H9 (cell line): ENCODE results near the gene KLHL5. TPM values are rescaled to one million over a fixed set of nuclear protein-coding genes. Genes with fewer than 3 reads are reported as not detected.

Source experiments
- DNase-seq: peaks from one replicate; pipeline ENCODE4 v3.0.0-alpha.2; 2017
- H2AFZ ChIP-seq: one replicate; pipeline ENCODE4 v1.6.1; 2013; ENCODE audit warnings: mild to moderate bottlenecking, low read length, control low read depth, moderate library complexity
- H2AK5ac ChIP-seq: 2 replicates; pipeline ENCODE4 v1.6.1; 2013; ENCODE audit warnings: low read length, control low read depth, mixed read lengths; ENCODE audit not compliant: insufficient read length
- H2BK120ac ChIP-seq: one replicate; pipeline ENCODE4 v1.6.1; 2013; ENCODE audit warnings: low read depth, mild to moderate bottlenecking, low read length, control low read depth, inconsistent platforms; ENCODE audit not compliant: poor library complexity, severe bottlenecking
- H2BK12ac ChIP-seq: 2 replicates; pipeline ENCODE4 v1.6.1; 2013; ENCODE audit warnings: low read length, control low read depth, mixed read lengths, low read depth; ENCODE audit not compliant: insufficient read length
- H2BK15ac ChIP-seq: 2 replicates; pipeline ENCODE4 v1.6.1; 2013; ENCODE audit warnings: low read depth, low read length, control low read depth
- H2BK20ac ChIP-seq: one replicate; pipeline ENCODE4 v1.6.1; 2013; ENCODE audit warnings: low read depth, mild to moderate bottlenecking, low read length, control low read depth, inconsistent platforms; ENCODE audit not compliant: poor library complexity, severe bottlenecking
- H2BK5ac ChIP-seq: 2 replicates; pipeline ENCODE4 v1.6.1; 2013; ENCODE audit warnings: low read length, control low read depth, mixed read lengths; ENCODE audit not compliant: insufficient read length
- H3K14ac ChIP-seq: 2 replicates; pipeline ENCODE4 v1.6.1; 2013; ENCODE audit warnings: low read length, control low read depth; ENCODE audit not compliant: insufficient read depth
- H3K18ac ChIP-seq: 2 replicates; pipeline ENCODE4 v1.6.1; 2013; ENCODE audit warnings: low read depth, mild to moderate bottlenecking, mixed read lengths, low read length, control low read depth; ENCODE audit not compliant: insufficient read length
- H3K23ac ChIP-seq: 2 replicates; pipeline ENCODE4 v1.6.1; 2013; ENCODE audit warnings: low read length, control low read depth, mixed read lengths, low read depth; ENCODE audit not compliant: insufficient read length
- H3K23me2 ChIP-seq: 2 replicates; pipeline ENCODE4 v1.6.1; 2013; ENCODE audit warnings: low read depth, mild to moderate bottlenecking, mixed read lengths, low read length, control low read depth; ENCODE audit not compliant: insufficient read length, poor library complexity, severe bottlenecking
- H3K27ac ChIP-seq: 2 replicates; pipeline ENCODE4 v1.5.1; 2013; ENCODE audit warnings: low read length, control low read depth, mixed read lengths, low read depth; ENCODE audit not compliant: insufficient read length
- H3K27me3 ChIP-seq: 2 replicates; pipeline ENCODE4 v1.6.1; 2013; ENCODE audit warnings: low read length, control low read depth, inconsistent platforms; ENCODE audit not compliant: insufficient read depth
- H3K4ac ChIP-seq: 2 replicates; pipeline ENCODE4 v1.6.1; 2013; ENCODE audit warnings: low read depth, mild to moderate bottlenecking, control low read depth, inconsistent platforms, low read length, moderate library complexity
- H3K4me1 ChIP-seq: 2 replicates; pipeline ENCODE4 v1.6.1; 2013; ENCODE audit warnings: low read length, control low read depth, inconsistent platforms; ENCODE audit not compliant: insufficient read depth
- H3K4me2 ChIP-seq: 2 replicates; pipeline ENCODE4 v1.6.1; 2013; ENCODE audit warnings: low read length, control low read depth, mixed read lengths; ENCODE audit not compliant: insufficient read length, insufficient read depth
- H3K56ac ChIP-seq: 2 replicates; pipeline ENCODE4 v1.6.1; 2013; ENCODE audit warnings: low read depth, mild to moderate bottlenecking, mixed read lengths, low read length, control low read depth; ENCODE audit not compliant: insufficient read length
- H3K79me1 ChIP-seq: 2 replicates; pipeline ENCODE4 v1.6.1; 2013; ENCODE audit warnings: low read depth, mild to moderate bottlenecking, moderate library complexity, low read length, control low read depth, inconsistent platforms; ENCODE audit not compliant: insufficient read depth, poor library complexity, severe bottlenecking
- H3K79me2 ChIP-seq: 2 replicates; pipeline ENCODE4 v1.6.1; 2013; ENCODE audit warnings: low read length, control low read depth, inconsistent platforms; ENCODE audit not compliant: insufficient read depth
- H3K9ac ChIP-seq: 2 replicates; pipeline ENCODE4 v1.6.1; 2013; ENCODE audit warnings: low read length, control low read depth, mixed read lengths; ENCODE audit not compliant: insufficient read length; ENCODE audit errors: extremely low read depth
- H3K9me3 ChIP-seq: one replicate; pipeline ENCODE4 v1.6.1; 2013; ENCODE audit warnings: low read depth, low read length, inconsistent platforms; ENCODE audit not compliant: control insufficient read depth
- H3T11ph ChIP-seq: one replicate; pipeline ENCODE4 v1.6.1; 2013; ENCODE audit warnings: mild to moderate bottlenecking, low read length, control low read depth, inconsistent platforms
- H4K20me1 ChIP-seq: one replicate; pipeline ENCODE4 v1.6.1; 2013; ENCODE audit not compliant: control insufficient read depth, insufficient read length, insufficient read depth
- H4K5ac ChIP-seq: 2 replicates; pipeline ENCODE4 v1.6.1; 2013; ENCODE audit warnings: low read depth, mild to moderate bottlenecking, mixed read lengths, low read length, control low read depth; ENCODE audit not compliant: insufficient read length
- H4K8ac ChIP-seq: replicated peaks from 2 replicates; pipeline ENCODE4 v1.6.1; 2013; ENCODE audit warnings: low read length, control low read depth, mixed read lengths, low read depth; ENCODE audit not compliant: insufficient read length
- H4K91ac ChIP-seq: 2 replicates; pipeline ENCODE4 v1.6.1; 2013; ENCODE audit warnings: low read depth, mild to moderate bottlenecking, moderate library complexity, mixed read lengths, low read length, control low read depth; ENCODE audit not compliant: insufficient read length
- H3K27ac Mint-ChIP-seq, 3 experiments: 2 replicates in 2 of 3; 3 replicates in 1 of 3; pipeline ENCODE4 v1.8.0; 2020 to 2021; ENCODE audit warnings: mixed read lengths in 3 of 3, mild to moderate bottlenecking in 1 of 3, moderate library complexity in 1 of 3
- H3K27me3 Mint-ChIP-seq: 2 replicates; pipeline ENCODE4 v1.8.0; 2021; ENCODE audit warnings: low read depth, mild to moderate bottlenecking, moderate library complexity, mixed read lengths
- H3K36me3 Mint-ChIP-seq, 3 experiments: 2 replicates in 2 of 3; 3 replicates in 1 of 3; pipeline ENCODE4 v1.8.0; 2020 to 2021; ENCODE audit warnings: low read depth in 3 of 3, mixed read lengths in 3 of 3; ENCODE audit not compliant: insufficient read depth in 1 of 3
- H3K4me1 Mint-ChIP-seq, 2 experiments: 2 replicates each; pipeline ENCODE4 v1.8.0; 2020; ENCODE audit warnings: mixed read lengths in 2 of 2
- H3K4me3 Mint-ChIP-seq, 2 experiments: 2 replicates in 1 of 2; 3 replicates in 1 of 2; pipeline ENCODE4 v1.8.0; 2020 to 2021; ENCODE audit warnings: mild to moderate bottlenecking in 2 of 2, mixed read lengths in 2 of 2, moderate library complexity in 1 of 2
- H3K9me3 Mint-ChIP-seq, 2 experiments: 2 replicates in 1 of 2; 3 replicates in 1 of 2; pipeline ENCODE4 v1.8.0; 2020; ENCODE audit warnings: mild to moderate bottlenecking in 2 of 2, mixed read lengths in 2 of 2, moderate library complexity in 1 of 2
- CTCF ChIP-seq: fragments of 200-600 bp; sonication (generic); conservative IDR thresholded peaks from 3 replicates; pipeline ENCODE4 v1.8.0; 2021; ENCODE audit warnings: antibody characterized with exemption, mild to moderate bottlenecking
- WGBS: extraction: QIAGEN DNeasy Blood & Tissue Kit; methylation state at CpG from one replicate; pipeline ENCODE4 v1.1.7; 2013; ENCODE audit warnings: missing lambda C conversion rate, low lambda C conversion rate, mixed read lengths; ENCODE audit not compliant: insufficient read length; ENCODE audit errors: extremely low coverage; 5-methylcytosine and 5-hydroxymethylcytosine counted together
- total RNA-seq: library from RNA; stranded (reverse); gene quantifications from 2 replicates; pipeline ENCODE4 v1.2.1, GENCODE V29; 2021

The KLHL5 gene
- total RNA-seq, 1 experiment from 2014 or later = 16.8 TPM

DNA sequence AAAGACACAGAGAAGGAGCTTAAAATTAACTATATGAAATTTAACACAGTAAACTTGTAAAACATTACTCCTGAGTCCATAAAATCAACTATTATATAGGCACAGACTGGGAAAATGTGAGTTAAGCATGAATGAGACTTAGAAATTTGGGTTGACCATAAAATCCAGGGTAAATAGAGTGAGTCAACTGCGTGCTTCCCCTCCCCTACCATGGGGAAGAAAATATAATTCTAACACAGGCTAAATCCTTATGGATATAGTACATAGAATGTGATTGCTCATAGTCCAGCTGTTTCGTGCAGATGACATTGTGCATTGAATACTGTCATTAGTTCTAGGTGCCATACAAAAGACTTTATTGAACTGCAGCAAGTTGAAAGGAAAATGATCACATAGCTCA is 42.2 kb downstream of the KLHL5 start:
- no peak overlapping the region for H3K18ac ChIP-seq
- no peaks in the 10 kb centered on the region for H3K23me2 ChIP-seq
- H3K27me3 Mint-ChIP-seq = no peaks in the 10 kb centered on the region
- peaks cover 5 to 6% of the 10 kb centered on the region in 2 experiments for H3K4me1 Mint-ChIP-seq
- no peak overlapping the region for H2BK5ac ChIP-seq
- no peak overlapping the region for H2AK5ac ChIP-seq
- no peak overlapping the region for H3K56ac ChIP-seq
- H4K5ac ChIP-seq = no peak overlapping the region
- no peaks in the 10 kb centered on the region; the same call in 1 of the 2 replicates for H3K27me3 ChIP-seq
- H3K36me3 Mint-ChIP-seq = peaks cover 6 to 14% (median 8%) of the 10 kb centered on the region in 3 experiments
- no peak overlapping the region for H3K27ac ChIP-seq
- H3K4me2 ChIP-seq = no peak overlapping the region
- no peak overlapping the region for H3K9ac ChIP-seq
- H2AFZ ChIP-seq = no peak overlapping the region
- no peaks in the 10 kb centered on the region for H3K9me3 ChIP-seq
- no peak overlapping the region for H2BK15ac ChIP-seq
- no peak overlapping the region for H3K4ac ChIP-seq
- no peaks in the 10 kb centered on the region for H3K9me3 Mint-ChIP-seq
- no peak overlapping the region for H2BK20ac ChIP-seq
- H3K14ac ChIP-seq = no peak overlapping the region
- H4K20me1 ChIP-seq = no peaks in the 10 kb centered on the region
- whole genome bisulfite sequencing = no CpG with 5 or more reads among the region's 2 CpGs
- no peaks in the 10 kb centered on the region for H3K4me1 ChIP-seq
- no peak overlapping the region for H4K91ac ChIP-seq
- H3K4me3 Mint-ChIP-seq = no peak overlapping the region
- TF ChIP-seq CTCF = no peak
- no peak overlapping the region for H3T11ph ChIP-seq
- H3K23ac ChIP-seq = no peak overlapping the region
- H3K79me2 ChIP-seq = no peaks in the 10 kb centered on the region
- H4K8ac ChIP-seq = no peak overlapping the region
- no peak overlapping the region for H2BK120ac ChIP-seq
- H2BK12ac ChIP-seq = no peak overlapping the region
- no peak overlapping the region for H3K27ac Mint-ChIP-seq
- H3K79me1 ChIP-seq = no peaks in the 10 kb centered on the region
- DNase-seq = no peak
